ENCODE results near the gene DDIAS. TPM values are rescaled to one million over a fixed set of nuclear protein-coding genes. Genes with fewer than 3 reads are reported as not detected.
"Not testable (repeated sequence)": the region's sequence is repeated elsewhere in the genome, so short reads cannot be mapped to it uniquely, and the experiment has no call there.

DDIAS gene
- total RNA-seq, 3 donors from 2014 or later = 0.66 to 2.5 (median 1.3) TPM

GRCh38 chr11:82959987-82960778 is 58.6 kb downstream of the DDIAS start:
- DNase-seq (ENCODE audit: low spot score in 2 of 2) = no peak
- intact Hi-C loops (cut with DNase I; ENCODE audit: low total_unique reads) = no loop called here
- no peaks in the 10 kb centered on the region for H3K4me1 ChIP-seq
- no peaks in the 10 kb centered on the region for H3K36me3 ChIP-seq
- no peak overlapping the region for H3K27ac ChIP-seq
- H3K9me3 ChIP-seq = no peaks in the 10 kb centered on the region
- no peak overlapping the region for H3K4me3 ChIP-seq
- no peaks in the 10 kb centered on the region for H3K27me3 ChIP-seq
- TF ChIP-seq POLR2AphosphoS5 (IDR thresholded peaks at IDR 0.05) (no peak), POLR2A (IDR thresholded peaks at IDR 0.05) (no peak), CTCF (IDR thresholded peaks at IDR 0.05) (no peak)

GRCh38 chr11:82960779-82961143 is 59.2 kb downstream of the DDIAS start:
- H3K4me1 ChIP-seq = no peaks in the 10 kb centered on the region
- no peak overlapping the region for H3K4me3 ChIP-seq
- intact Hi-C loops (cut with DNase I; ENCODE audit: low total_unique reads) = no loop called here
- no peak for DNase-seq (ENCODE audit: low spot score in 2 of 2)
- no peaks in the 10 kb centered on the region for H3K27me3 ChIP-seq
- H3K27ac ChIP-seq = no peak overlapping the region
- no peaks in the 10 kb centered on the region for H3K9me3 ChIP-seq
- TF ChIP-seq POLR2AphosphoS5 (IDR thresholded peaks at IDR 0.05) = no peak
- H3K36me3 ChIP-seq = no peaks in the 10 kb centered on the region

GRCh38 chr11:82962021-82962420 is 60.5 kb downstream of the DDIAS start:
- H3K27me3 ChIP-seq; DNase-seq (ENCODE audit: low spot score in 2 of 2); H3K4me1 ChIP-seq; H3K9me3 ChIP-seq; H3K27ac ChIP-seq; intact Hi-C loops (cut with DNase I; ENCODE audit: low total_unique reads); H3K4me3 ChIP-seq; H3K36me3 ChIP-seq: not testable (repeated sequence)

- Histone ChIP-seq H3K9me3 (no peaks in the 10 kb centered on the region), H3K4me1 (no peaks in the 10 kb centered on the region), H3K27me3 (no peaks in the 10 kb centered on the region), H3K4me3 (no peak overlapping the region), H3K27ac (no peak overlapping the region), H3K36me3 (no peaks in the 10 kb centered on the region)
- TF ChIP-seq CTCF (IDR thresholded peaks at IDR 0.05) (no peak), POLR2A (IDR thresholded peaks at IDR 0.05) (no peak), POLR2AphosphoS5 (IDR thresholded peaks at IDR 0.05) (no peak)
- intact Hi-C loops (cut with DNase I; ENCODE audit: low total_unique reads) = no loop called here
- no peak for DNase-seq (ENCODE audit: low spot score in 2 of 2)
These were observed 65.8 kb downstream of the DDIAS start for GRCh38 chr11:82967381-82967780.

- DNase-seq (ENCODE audit: low spot score in 2 of 2) = no peak
- no peaks in the 10 kb centered on the region for H3K27me3 ChIP-seq
- no peaks in the 10 kb centered on the region for H3K36me3 ChIP-seq
- no peaks in the 10 kb centered on the region for H3K4me1 ChIP-seq
- H3K4me3 ChIP-seq = no peak overlapping the region
- no peaks in the 10 kb centered on the region for H3K9me3 ChIP-seq
- H3K27ac ChIP-seq = no peak overlapping the region
- intact Hi-C loops (cut with DNase I; ENCODE audit: low total_unique reads) = no loop called here
- no peak for TF ChIP-seq CTCF (IDR thresholded peaks at IDR 0.05)
- TF ChIP-seq POLR2AphosphoS5 (IDR thresholded peaks at IDR 0.05) = no peak
- no peak for TF ChIP-seq POLR2A (IDR thresholded peaks at IDR 0.05)
These were observed 68.3 kb downstream of the DDIAS start for GRCh38 chr11:82969811-82970210.

GRCh38 chr11:82970507-82971083 is 69.1 kb downstream of the DDIAS start:
- H3K4me1 ChIP-seq; DNase-seq (ENCODE audit: low spot score in 2 of 2); H3K4me3 ChIP-seq; H3K27ac ChIP-seq; H3K36me3 ChIP-seq; intact Hi-C loops (cut with DNase I; ENCODE audit: low total_unique reads); H3K9me3 ChIP-seq; H3K27me3 ChIP-seq: not testable (repeated sequence)

GRCh38 chr11:82971519-82971946 is 70.0 kb downstream of the DDIAS start:
- H3K27ac ChIP-seq; H3K4me3 ChIP-seq; intact Hi-C loops (cut with DNase I; ENCODE audit: low total_unique reads); H3K9me3 ChIP-seq; H3K36me3 ChIP-seq; H3K27me3 ChIP-seq; DNase-seq (ENCODE audit: low spot score in 2 of 2); H3K4me1 ChIP-seq: not testable (repeated sequence)

Data from breast epithelium (tissue), 4 donors.